HG02973 (cell line): ENCODE data around the gene CHST8.

Experiments
- ATAC-seq: cut with Tn5 transposase; IDR thresholded peaks from one replicate; pipeline ENCODE4 v1.9.1; 2021; ENCODE audit warnings: moderate library complexity; ENCODE audit not compliant: unreplicated experiment

CHST8 gene

DNA sequence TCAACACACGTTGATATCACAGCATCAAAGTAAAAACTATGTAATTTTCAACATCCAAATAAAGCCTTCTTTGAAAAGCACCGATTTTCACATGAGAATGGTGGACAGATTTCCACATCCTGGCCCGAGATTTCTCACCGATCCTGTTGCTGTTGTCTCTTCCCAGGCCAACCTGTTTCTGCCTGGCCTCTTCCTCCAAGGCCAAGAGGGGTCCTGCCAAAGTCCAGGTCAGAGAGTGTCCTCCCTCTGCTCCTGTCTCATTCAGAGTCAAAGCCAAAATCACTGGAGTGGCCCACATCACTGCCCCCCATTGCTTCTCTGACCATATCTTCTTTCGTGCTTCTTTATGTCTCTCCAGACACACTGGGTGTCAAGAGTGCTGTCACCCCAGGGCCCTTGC, 49.5 kb downstream of the CHST8 start:
- ATAC-seq: no peak

DNA sequence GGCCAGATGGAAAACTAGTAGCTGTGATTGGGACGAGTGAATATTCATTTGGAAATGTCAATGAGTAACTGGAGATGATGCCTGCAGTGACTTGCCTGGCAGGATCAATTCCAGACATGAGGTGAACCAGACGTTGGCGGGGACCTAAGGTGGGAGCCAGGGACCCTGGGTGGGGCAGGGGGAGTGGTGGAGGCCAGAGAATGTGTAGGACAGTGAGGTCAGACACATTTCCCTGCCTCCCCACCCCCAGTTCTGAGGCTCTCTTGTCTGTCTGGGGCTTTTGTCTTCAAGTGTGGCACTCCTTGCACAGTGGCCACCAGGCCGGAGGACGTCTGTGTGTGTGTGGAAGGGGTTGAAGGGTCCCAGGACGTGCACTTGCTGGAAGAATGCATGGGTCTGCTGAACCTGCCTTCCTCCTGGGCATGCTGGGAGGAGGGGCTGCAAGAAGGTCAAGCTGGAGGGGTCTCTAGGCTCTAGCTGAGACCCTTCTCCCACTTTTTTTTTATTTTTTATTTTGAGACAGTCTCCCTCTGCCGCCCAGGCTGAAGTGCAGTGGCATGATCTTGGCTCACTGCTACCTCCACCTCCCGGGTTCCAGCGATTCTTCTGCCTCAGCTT, 51.6 kb downstream of the CHST8 start:
- ATAC-seq: no peak

DNA sequence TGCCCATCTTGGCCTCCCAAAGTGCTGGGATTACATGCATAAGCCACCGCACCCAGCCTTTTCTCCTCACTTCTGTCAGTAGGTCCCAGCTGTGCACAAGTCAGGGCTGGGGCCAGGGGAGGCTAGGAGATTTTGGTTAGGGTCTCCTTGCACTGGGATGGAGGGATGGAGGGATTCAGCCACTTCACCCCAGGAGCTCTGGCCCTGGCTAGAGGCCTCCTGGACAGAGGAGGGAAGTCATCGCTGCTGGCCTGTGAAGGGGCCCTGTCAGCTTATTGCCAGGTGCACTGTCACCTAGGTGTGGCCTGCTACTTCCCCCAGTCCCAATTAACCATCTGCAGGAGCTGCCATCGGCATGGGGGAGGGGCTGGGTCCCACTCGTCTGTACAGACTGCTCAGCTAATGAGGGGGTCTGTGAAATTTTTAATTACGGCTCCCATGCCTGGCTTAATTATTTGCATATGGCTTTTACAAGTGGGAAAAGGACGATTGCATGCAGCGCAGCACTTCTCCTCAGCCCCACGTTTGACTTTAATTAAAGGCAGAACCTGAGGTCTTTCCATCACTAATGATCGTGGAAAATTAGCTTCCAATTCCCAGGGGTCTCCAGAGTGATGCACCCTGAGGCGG, 52.4 kb downstream of the CHST8 start:
- ATAC-seq: no peak

DNA sequence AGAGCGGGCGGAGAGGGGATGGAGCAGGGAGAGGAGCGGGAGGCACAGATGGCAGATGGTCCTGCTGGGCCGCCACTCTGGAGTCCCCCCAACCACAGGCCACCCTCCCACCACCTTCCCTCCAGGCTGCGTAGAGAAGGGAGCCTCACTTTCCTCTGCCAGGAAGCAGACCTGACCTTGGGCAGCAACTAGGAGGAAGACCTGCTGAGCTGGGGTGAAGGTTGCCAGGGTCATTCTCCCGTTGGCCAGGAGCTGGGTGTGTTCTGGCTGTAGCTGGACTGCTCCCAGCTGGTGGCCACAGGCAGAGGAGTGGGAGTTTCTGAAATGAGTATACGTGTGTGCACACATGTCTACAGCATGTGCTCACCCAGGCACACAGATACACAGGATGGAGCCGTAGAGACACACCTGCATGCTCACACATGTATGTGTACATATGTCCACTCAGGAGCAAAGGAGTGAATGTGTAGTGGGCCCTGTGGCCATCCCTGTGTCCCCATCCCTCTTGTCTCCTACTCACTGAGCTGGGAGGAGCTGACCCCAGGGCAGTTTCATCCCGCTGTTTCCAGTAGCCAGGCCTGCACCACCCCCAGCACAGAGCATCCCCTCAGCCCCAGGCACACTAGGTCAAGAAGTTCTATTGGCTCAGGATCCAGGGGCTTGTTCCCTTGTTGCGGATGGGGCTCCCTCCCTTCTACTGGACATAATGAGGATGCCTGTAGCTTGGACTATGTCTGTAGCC, 53.0 kb downstream of the CHST8 start:
- ATAC-seq: no peak

- ATAC-seq: no peak
These were observed 53.9 kb downstream of the CHST8 start for GRCh38 chr19:33675501-33676124.

- ATAC-seq: no peak
These were observed 55.4 kb downstream of the CHST8 start for GRCh38 chr19:33676999-33677665.

DNA sequence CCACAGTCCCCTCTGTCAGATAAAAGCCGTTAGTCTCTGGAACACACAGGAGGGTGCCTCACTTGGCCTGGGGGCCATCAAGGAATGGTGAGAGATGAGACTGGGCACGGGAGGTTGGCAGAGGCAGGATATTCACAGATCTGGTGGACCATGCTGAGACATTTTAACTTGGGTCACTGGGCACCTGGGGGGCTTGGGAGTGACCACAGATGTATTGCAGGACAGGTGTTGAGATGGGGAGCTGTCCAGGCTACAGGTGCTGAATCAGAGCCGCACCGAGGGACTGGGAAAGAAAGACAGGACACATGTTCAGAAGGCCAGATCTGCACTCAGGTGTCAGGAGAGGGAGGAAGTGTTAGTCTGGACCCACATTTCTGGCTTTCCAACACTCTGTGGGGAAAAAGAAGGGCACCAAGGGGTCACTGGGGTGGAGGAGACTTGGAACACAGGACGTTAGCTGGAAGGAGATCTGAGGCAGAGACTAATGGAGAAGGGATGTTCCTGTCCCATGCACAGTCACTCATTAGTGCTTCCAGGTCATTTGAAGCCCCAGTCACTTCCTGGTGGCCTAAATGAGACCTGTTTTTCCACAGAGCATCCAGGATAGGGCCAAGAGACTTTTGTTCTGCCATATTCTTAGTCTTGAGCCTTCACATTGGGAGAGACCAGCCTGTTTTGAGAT, 56.1 kb downstream of the CHST8 start:
- ATAC-seq: no peak

DNA sequence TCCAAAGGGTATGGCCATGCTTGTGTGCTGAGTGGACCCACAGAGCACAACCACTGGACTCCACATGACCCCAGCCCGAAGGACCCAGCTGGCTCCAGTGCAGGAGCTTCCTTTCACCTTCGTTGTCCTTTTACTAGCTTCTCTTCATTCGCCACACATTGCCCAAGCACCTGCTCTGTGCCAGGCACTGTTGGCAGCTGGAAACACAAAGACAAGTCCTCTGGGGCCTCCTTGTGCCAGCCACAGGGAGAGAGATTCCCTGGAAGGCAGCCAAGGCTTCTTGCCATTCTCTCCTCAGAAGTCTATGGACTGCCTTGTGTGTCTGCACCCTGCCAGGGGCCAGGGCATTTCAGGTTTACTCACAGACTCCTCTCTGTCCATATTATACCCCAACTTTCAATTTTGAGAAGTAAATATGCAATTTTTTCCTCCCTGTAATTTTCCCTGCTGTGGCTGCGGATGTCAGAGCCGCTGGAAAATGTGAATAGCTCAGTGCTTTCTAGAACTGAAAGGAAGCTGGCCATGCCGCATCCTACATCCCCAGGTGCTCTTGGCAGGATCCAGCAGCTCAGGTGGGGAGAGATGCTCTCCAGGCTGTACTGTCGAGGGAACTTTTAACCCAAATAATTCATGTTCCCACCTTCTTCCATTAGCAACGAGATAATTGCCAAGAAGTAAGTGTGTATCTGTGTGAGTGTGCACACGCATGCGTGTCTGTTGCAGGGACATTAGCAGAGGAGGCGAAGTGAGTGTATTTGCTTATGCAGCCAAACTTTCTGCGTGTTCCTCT, 57.2 kb downstream of the CHST8 start:
- no peak for ATAC-seq

- no peak for ATAC-seq
These were observed 57.9 kb downstream of the CHST8 start for GRCh38 chr19:33679696-33680095.

DNA sequence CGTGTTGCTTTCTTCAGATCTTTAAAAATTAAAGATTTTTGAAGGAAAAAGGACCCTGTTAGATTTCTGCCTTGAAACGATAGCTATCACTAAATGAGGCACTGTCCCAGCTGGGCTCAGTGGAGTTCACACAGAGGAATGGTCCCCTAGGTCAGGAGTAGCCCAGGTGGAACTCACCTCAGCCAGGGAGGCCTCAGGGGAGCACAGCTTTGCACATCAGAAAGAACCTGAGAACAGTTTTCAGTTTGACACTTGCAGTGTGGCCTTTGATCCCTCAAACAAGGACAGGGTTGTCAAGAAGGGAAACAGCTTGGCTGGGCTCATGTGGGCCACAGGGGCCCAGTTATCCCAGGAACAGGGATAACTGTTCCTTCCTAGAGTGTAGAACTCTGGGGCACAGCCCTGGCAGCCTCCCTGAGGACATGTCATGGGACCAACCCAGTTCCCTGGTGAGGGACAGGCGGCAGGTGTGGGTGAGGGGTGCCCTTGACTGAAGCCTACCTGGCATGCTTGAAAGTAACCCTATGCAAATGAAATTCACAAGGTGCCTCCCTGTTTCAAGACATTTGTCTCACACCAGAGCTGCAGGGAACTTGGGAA, 59.4 kb downstream of the CHST8 start:
- no peak for ATAC-seq

DNA sequence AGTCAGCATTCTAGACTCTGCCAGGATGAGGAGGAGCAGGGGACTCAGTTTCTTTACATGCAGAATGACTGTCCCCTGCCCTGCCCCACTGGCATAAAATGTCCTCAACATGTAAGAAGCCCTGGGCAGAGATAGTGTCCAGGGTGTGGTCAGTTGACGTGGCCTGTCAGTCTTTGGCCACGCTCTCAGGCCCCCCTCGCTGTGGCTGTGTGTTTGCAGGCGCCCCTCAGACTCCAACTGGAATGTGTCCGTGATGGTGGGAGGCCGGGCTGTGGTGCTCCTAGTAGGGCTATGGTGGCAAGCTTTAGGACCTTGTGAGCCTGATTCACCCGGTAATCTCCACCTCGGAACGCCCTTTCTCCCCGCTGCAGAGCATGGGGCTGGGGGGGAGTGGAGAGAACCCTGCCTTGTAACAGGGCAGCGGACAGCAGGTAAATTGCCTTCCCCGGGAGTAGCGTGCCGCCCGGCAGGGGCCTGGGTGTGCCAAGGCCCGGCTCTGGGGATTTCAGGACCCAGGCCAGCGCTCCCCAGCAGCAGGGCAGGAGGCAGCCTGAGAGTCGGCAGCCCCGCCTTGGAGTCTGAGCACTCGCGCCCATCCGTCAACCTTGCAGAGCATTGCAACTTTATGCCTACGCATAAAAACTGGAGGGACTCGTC, 62.3 kb downstream of the CHST8 start:
- ATAC-seq: no peak

DNA sequence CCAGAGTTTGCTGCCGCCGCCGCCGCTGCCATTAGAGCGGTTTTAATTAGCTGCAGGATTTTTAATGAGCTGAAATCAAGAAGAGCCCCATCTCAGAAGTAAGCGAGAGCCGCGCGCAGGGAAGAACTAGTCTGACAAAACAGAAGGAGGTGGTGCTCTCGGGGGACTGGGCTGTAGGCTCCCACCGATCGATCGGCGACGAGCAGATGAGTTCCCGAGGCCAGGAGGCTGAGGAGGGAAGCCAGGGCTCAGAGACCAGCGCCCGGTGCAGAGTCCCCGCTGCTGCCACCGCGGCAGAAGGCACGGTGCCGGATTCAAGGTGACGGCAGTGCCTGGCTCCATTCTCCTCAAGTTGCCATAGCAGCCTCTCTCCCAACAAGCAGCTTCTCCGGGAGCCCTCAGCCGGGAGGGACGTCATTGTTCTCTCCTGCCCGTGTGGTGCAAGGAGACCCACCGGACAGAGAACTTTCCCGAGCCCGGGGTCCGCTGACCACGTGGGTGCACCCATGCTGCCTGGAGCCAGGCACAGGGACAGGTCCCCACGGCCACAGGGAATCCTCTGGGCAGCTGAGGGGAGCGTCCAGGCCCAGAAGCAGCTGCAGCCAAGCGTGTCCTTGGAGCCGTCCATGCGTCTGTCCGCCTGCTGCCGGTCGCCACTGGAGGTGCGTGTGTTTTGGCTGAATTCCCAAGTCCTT, 62.9 kb downstream of the CHST8 start:
- ATAC-seq: no peak

- no peak for ATAC-seq
These were observed 63.8 kb downstream of the CHST8 start for GRCh38 chr19:33685541-33685940.

- no peak for ATAC-seq
These were observed 64.5 kb downstream of the CHST8 start for GRCh38 chr19:33686262-33686661.

DNA sequence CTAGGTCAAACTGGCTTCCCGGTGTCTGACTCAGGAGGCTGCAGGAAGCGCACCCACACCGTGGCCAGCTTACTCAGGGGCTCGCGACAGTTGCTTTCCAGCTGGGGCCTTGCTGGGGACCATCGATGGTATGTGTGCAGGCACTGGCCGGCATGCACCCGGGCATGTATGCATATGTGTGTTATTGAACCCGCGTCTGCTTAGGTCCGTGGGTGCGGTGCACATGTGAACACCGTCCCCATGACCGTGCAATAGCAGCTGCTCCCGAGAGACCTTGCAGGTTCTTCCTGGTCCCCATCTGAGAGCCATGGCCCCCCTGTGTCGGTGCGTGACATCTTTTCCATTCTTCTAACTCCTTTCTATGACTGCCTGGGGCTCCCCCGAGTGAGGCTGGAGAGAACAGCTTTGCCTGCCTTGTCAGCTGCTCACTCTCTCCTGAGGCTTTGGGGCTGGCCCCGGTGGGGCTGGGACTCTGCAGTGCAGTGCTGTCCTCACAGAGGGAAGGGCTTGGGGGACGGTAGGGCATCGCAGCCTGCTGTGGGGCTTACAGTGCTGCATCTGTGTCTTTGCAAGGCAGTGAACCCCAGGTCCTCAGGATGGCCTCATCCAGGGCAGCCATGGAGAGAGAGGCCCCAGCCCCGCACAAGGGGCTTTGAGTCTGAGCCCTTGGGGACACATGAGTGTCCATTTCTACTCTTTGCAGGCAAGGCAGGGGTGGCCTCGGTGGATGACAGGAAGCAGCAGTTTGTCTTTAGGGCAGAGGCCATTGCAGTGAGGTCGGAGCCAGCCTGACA, 65.1 kb downstream of the CHST8 start:
- ATAC-seq: no peak

GRCh38 chr19:33687481-33688170, 65.9 kb downstream of the CHST8 start:
- no peak for ATAC-seq
